ENCODE measurements around the gene NEU1. TPM values are rescaled to one million over a fixed set of nuclear protein-coding genes. Genes with fewer than 3 reads are reported as not detected.
A peak's percentile ranks its signal among the peaks of the same experiment; 100 is the strongest.

NEU1 gene
- total and polyA plus RNA-seq, 2 experiments from 2014 or later = 388 to 402 TPM

- peak within 1 kb of the TSS; percentile 99 for H3K27ac ChIP-seq
- DNase-seq (ENCODE audit: low spot score) = peak; percentile 71
- peaks cover 23% of the 10 kb centered on the region for H3K79me2 ChIP-seq
- 82% methylated on average over 2 of the region's 18 CpGs for WGBS (ENCODE audit: low lambda C conversion rate, missing lambda C conversion rate)
- no peaks in the 10 kb centered on the region for H3K36me3 ChIP-seq (replicated peaks; ENCODE audit: insufficient read depth, low read depth)
- no peaks in the 10 kb centered on the region for H3K9me3 ChIP-seq (ENCODE audit: low read depth)
- H2AFZ ChIP-seq = no peak within 1 kb of the TSS
- no peaks in the 10 kb centered on the region for H3K9me2 ChIP-seq (replicated peaks; ENCODE audit: insufficient read depth)
- H4K20me1 ChIP-seq (ENCODE audit: insufficient read depth, poor library complexity, severe bottlenecking) = no peaks in the 10 kb centered on the region
- peak within 1 kb of the TSS; percentile 27 for H3K4me3 ChIP-seq
- H3K4me1 ChIP-seq (ENCODE audit: insufficient read depth) = no peaks in the 10 kb centered on the region
- no peaks in the 10 kb centered on the region for H3K27me3 ChIP-seq
- peak within 1 kb of the TSS; percentile 84 for H3K4me2 ChIP-seq
- TF ChIP-seq CTCF (IDR thresholded peaks at IDR 0.05; ENCODE audit: poor library complexity) (no peak), EZH2 (IDR thresholded peaks at IDR 0.05; ENCODE audit: borderline replicate concordance) (no peak), EZH2phosphoT487 (IDR thresholded peaks at IDR 0.05; ENCODE audit: low read depth, severe bottlenecking, unreplicated experiment) (no peak)
Observed at GRCh38 chr6:31878726-31879125, 16.1 kb upstream of the NEU1 start, which contains the start of gene SLC44A4. Gene SLC44A4 (minus strand): TSS chr6:31878997. CDS start chr6:31878980, 17 bp downstream.

- Histone ChIP-seq H3K27ac (peak overlapping the region; percentile 99), H3K4me3 (peak overlapping the region; percentile 27), H3K36me3 (replicated peaks; ENCODE audit: insufficient read depth, low read depth) (no peaks in the 10 kb centered on the region), H4K20me1 (ENCODE audit: insufficient read depth, poor library complexity, severe bottlenecking) (no peaks in the 10 kb centered on the region), H3K4me1 (ENCODE audit: insufficient read depth) (no peaks in the 10 kb centered on the region), H3K27me3 (no peaks in the 10 kb centered on the region), H2AFZ (no peak overlapping the region), H3K79me2 (peaks cover 23% of the 10 kb centered on the region), H3K9me2 (replicated peaks; ENCODE audit: insufficient read depth) (no peaks in the 10 kb centered on the region), H3K4me2 (peak overlapping the region; percentile 84), H3K9me3 (ENCODE audit: low read depth) (no peaks in the 10 kb centered on the region)
- no peak for DNase-seq (ENCODE audit: low spot score)
- TF ChIP-seq EZH2 (IDR thresholded peaks at IDR 0.05; ENCODE audit: borderline replicate concordance) = no peak
- no peak for TF ChIP-seq CTCF (IDR thresholded peaks at IDR 0.05; ENCODE audit: poor library complexity)
- no peak for TF ChIP-seq EZH2phosphoT487 (IDR thresholded peaks at IDR 0.05; ENCODE audit: low read depth, severe bottlenecking, unreplicated experiment)
- 66% methylated on average over 3 of the region's 3 CpGs for WGBS (ENCODE audit: low lambda C conversion rate, missing lambda C conversion rate)
Observed at GRCh38 chr6:31878222-31878621, 15.6 kb upstream of the NEU1 start.

GRCh38 chr6:31877651-31878161 lies 15.1 kb upstream of the NEU1 start:
- Histone ChIP-seq H3K4me2 (peak overlapping the region; percentile 84), H4K20me1 (ENCODE audit: insufficient read depth, poor library complexity, severe bottlenecking) (no peaks in the 10 kb centered on the region), H3K36me3 (replicated peaks; ENCODE audit: insufficient read depth, low read depth) (no peaks in the 10 kb centered on the region), H3K9me2 (replicated peaks; ENCODE audit: insufficient read depth) (no peaks in the 10 kb centered on the region), H3K27ac (peak overlapping the region; percentile 99), H3K9me3 (ENCODE audit: low read depth) (no peaks in the 10 kb centered on the region), H3K79me2 (peaks cover 23% of the 10 kb centered on the region), H3K27me3 (no peaks in the 10 kb centered on the region), H3K4me3 (peak overlapping the region; percentile 27), H2AFZ (no peak overlapping the region), H3K4me1 (ENCODE audit: insufficient read depth) (no peaks in the 10 kb centered on the region)
- TF ChIP-seq EZH2phosphoT487 (IDR thresholded peaks at IDR 0.05; ENCODE audit: low read depth, severe bottlenecking, unreplicated experiment) = no peak
- no peak for TF ChIP-seq CTCF (IDR thresholded peaks at IDR 0.05; ENCODE audit: poor library complexity)
- no peak for TF ChIP-seq EZH2 (IDR thresholded peaks at IDR 0.05; ENCODE audit: borderline replicate concordance)
- peak; percentile 89 for DNase-seq (ENCODE audit: low spot score)
- 53% methylated on average over 10 of the region's 10 CpGs for WGBS (ENCODE audit: low lambda C conversion rate, missing lambda C conversion rate)

Measured in hepatocyte (in vitro differentiated cells).